Measurements from ENCODE around the gene STRIP2. TPM values are rescaled to one million over a fixed set of nuclear protein-coding genes. Genes with fewer than 3 reads are reported as not detected.

STRIP2 gene
- polyA plus RNA-seq, 1 donor from 2014 or later: 7.4 TPM

- no peak for TF ChIP-seq EP300 (conservative IDR thresholded peaks at IDR 0.05; ENCODE audit: poor library complexity, severe bottlenecking)
- TF ChIP-seq MXI1 (conservative IDR thresholded peaks at IDR 0.05; ENCODE audit: poor library complexity, severe bottlenecking): no peak
- TF ChIP-seq EZH2 (IDR thresholded peaks at IDR 0.05; ENCODE audit: borderline replicate concordance, insufficient read depth, low read length, poor library complexity, severe bottlenecking): no peak
- TF ChIP-seq REST (IDR thresholded peaks at IDR 0.05; ENCODE audit: borderline replicate concordance): no peak
- TF ChIP-seq POLR2AphosphoS5 (IDR thresholded peaks at IDR 0.05): no peak
- no peak for TF ChIP-seq TAF1 (IDR thresholded peaks at IDR 0.05; ENCODE audit: low read depth)
- no peak for TF ChIP-seq SMC3 (conservative IDR thresholded peaks at IDR 0.05; ENCODE audit: poor library complexity)
- TF ChIP-seq RAD21 (conservative IDR thresholded peaks at IDR 0.05): no peak
- TF ChIP-seq CTCF (IDR thresholded peaks at IDR 0.05; ENCODE audit: poor library complexity, severe bottlenecking): no peak
- no peaks in the 10 kb centered on the region for H3K79me2 ChIP-seq (replicated peaks; ENCODE audit: insufficient read depth, low read length)
- H3K9me2 ChIP-seq (ENCODE audit: insufficient read depth, low read length): no peaks in the 10 kb centered on the region
- no peak overlapping the region for H3K27ac ChIP-seq (ENCODE audit: low read length)
- H3F3A ChIP-seq (ENCODE audit: insufficient read depth, low read length, poor library complexity, severe bottlenecking): no peaks in the 10 kb centered on the region
- H3K9ac ChIP-seq (ENCODE audit: low read length): no peak overlapping the region
- H3K4me3 ChIP-seq (ENCODE audit: low read length): no peak overlapping the region
- H3K4me2 ChIP-seq (ENCODE audit: low read length): no peak overlapping the region
- no peak overlapping the region for H2AFZ ChIP-seq (ENCODE audit: low read depth, low read length)
- H3K9me3 ChIP-seq (ENCODE audit: low read length): no peaks in the 10 kb centered on the region
- H3K36me3 ChIP-seq (ENCODE audit: insufficient read depth, low read length): no peaks in the 10 kb centered on the region
- no peaks in the 10 kb centered on the region for H3K27me3 ChIP-seq (ENCODE audit: insufficient read depth, low read depth, low read length)
- H4K20me1 ChIP-seq (ENCODE audit: insufficient read depth): no peaks in the 10 kb centered on the region
These were observed 62.9 kb downstream of the STRIP2 start for GRCh38 chr7:129497156-129497555.

GRCh38 chr7:129498021-129498420 is 63.8 kb downstream of the STRIP2 start:
- H3K27ac ChIP-seq (ENCODE audit: low read length): no peak overlapping the region
- no peaks in the 10 kb centered on the region for H3F3A ChIP-seq (ENCODE audit: insufficient read depth, low read length, poor library complexity, severe bottlenecking)
- H2AFZ ChIP-seq (ENCODE audit: low read depth, low read length): no peak overlapping the region
- H3K36me3 ChIP-seq (ENCODE audit: insufficient read depth, low read length): no peaks in the 10 kb centered on the region
- no peak overlapping the region for H3K4me2 ChIP-seq (ENCODE audit: low read length)
- H4K20me1 ChIP-seq (ENCODE audit: insufficient read depth): no peaks in the 10 kb centered on the region
- no peak for TF ChIP-seq TAF1 (IDR thresholded peaks at IDR 0.05; ENCODE audit: low read depth)
- TF ChIP-seq REST (IDR thresholded peaks at IDR 0.05; ENCODE audit: borderline replicate concordance): no peak
- no peak for TF ChIP-seq CTCF (IDR thresholded peaks at IDR 0.05; ENCODE audit: poor library complexity, severe bottlenecking)
- TF ChIP-seq POLR2AphosphoS5 (IDR thresholded peaks at IDR 0.05): no peak
- TF ChIP-seq RAD21 (conservative IDR thresholded peaks at IDR 0.05): no peak
- no peak for TF ChIP-seq EP300 (conservative IDR thresholded peaks at IDR 0.05; ENCODE audit: poor library complexity, severe bottlenecking)
- no peak for TF ChIP-seq EZH2 (IDR thresholded peaks at IDR 0.05; ENCODE audit: borderline replicate concordance, insufficient read depth, low read length, poor library complexity, severe bottlenecking)
- no peak for TF ChIP-seq SMC3 (conservative IDR thresholded peaks at IDR 0.05; ENCODE audit: poor library complexity)
- no peak for TF ChIP-seq MXI1 (conservative IDR thresholded peaks at IDR 0.05; ENCODE audit: poor library complexity, severe bottlenecking)
- H3K9me3 ChIP-seq (ENCODE audit: low read length): no peaks in the 10 kb centered on the region
- H3K9ac ChIP-seq (ENCODE audit: low read length): no peak overlapping the region
- H3K27me3 ChIP-seq (ENCODE audit: insufficient read depth, low read depth, low read length): no peaks in the 10 kb centered on the region
- no peaks in the 10 kb centered on the region for H3K79me2 ChIP-seq (replicated peaks; ENCODE audit: insufficient read depth, low read length)
- H3K9me2 ChIP-seq (ENCODE audit: insufficient read depth, low read length): no peaks in the 10 kb centered on the region
- no peak overlapping the region for H3K4me3 ChIP-seq (ENCODE audit: low read length)

Measured in neural cell (in vitro differentiated cells).